Articular chondrocyte of knee joint (primary cell): ENCODE data around the gene DOCK10. TPM values are rescaled to one million over a fixed set of nuclear protein-coding genes. Genes with fewer than 3 reads are reported as not detected.

Source experiments
- small RNA-seq: library from RNA; depleted of rRNA; stranded (forward); fragments of <200 nt; gene quantifications from one replicate; pipeline ENCODE3, GENCODE V24; 2012
- total RNA-seq: library from RNA; depleted of rRNA; stranded (reverse); fragments of >200 nt; gene quantifications from 2 replicates; pipeline ENCODE4 v1.2.3, GENCODE V29; 2012

DOCK10 gene
- total RNA-seq: 3.9 and 9.3 TPM in 2 replicates

GRCh38 chr2:225041851-225042799 is at the start of gene DOCK10:
Gene DOCK10, minus strand, starts transcription at chr2:225042468. Its CDS starts 94 bp downstream, at chr2:225042374.

GRCh38 chr2:224716201-224716600 is 326.1 kb downstream of the DOCK10 start, which contains the start of gene CCDC195:
Gene CCDC195, minus strand, starts transcription at chr2:224716365. Its CDS starts 0 bp downstream, at chr2:224716365.

Small RNA genes within 50 kb of the gene (small RNA-seq; reads per million reads assigned to genes)
- not detected for gene MIR4439
